ENCODE results near the gene RTN4IP1.

- TF ChIP-seq POLR2A (IDR thresholded peaks at IDR 0.05; ENCODE audit: low read depth, low read length) (no peak), POLR2AphosphoS5 (IDR thresholded peaks at IDR 0.05; ENCODE audit: low read depth, low read length) (no peak)
Measured at GRCh38 chr6:106540432-106540831, 88.9 kb downstream of the RTN4IP1 start.

Data from GM12892 (cell line).